Caco-2 (cell line): ENCODE data around the gene RHBDL2. TPM values are rescaled to one million over a fixed set of nuclear protein-coding genes. Genes with fewer than 3 reads are reported as not detected.
"Not testable (repeated sequence)": the region's sequence is repeated elsewhere in the genome, so short reads cannot be mapped to it uniquely, and the experiment has no call there.

ENCODE experiments used
- BruUV-seq: library from RNA; stranded (reverse); fragments of 400-500 nt; replicated peaks from 2 replicates; lab custom pipeline; 2021; lab: Mats Ljungman, UMichigan
- CTCF ChIA-PET: fragments of 300-600 bp; sonication (Branson Sonifier 250); formaldehyde crosslinking; loops from one replicate; lab custom pipeline; 2022; ENCODE audit warnings: antibody characterized with exemption; lab: Charles Lee
- POLR2A ChIA-PET: fragments of 300-600 bp; sonication (Branson Sonifier 250); formaldehyde crosslinking; loops from one replicate; lab custom pipeline; 2022; ENCODE audit warnings: antibody characterized with exemption; lab: Charles Lee
- DNase-seq, 2 experiments: peaks; one replicate each; pipeline versions ENCODE4 v3.0.0 to v3.0.0-alpha.2; 2020 to 2022
- H3K27me3 ChIP-seq: replicated peaks from 2 replicates; pipeline ENCODE4 v1.6.0; 2011; ENCODE audit warnings: low read length; ENCODE audit not compliant: control insufficient read depth, insufficient read depth
- H3K36me3 ChIP-seq: 2 replicates; pipeline ENCODE4 v1.5.1; 2011; ENCODE audit warnings: low read length; ENCODE audit not compliant: control insufficient read depth, insufficient read depth
- H3K4me1 ChIP-seq: fragments of 250-450 bp; sonication (Bioruptor Pico); 2 replicates; pipeline ENCODE4 v1.5.1; 2020; ENCODE audit warnings: mild to moderate bottlenecking
- H3K4me3 ChIP-seq: 2 replicates; pipeline ENCODE4 v1.5.1; 2011; ENCODE audit warnings: low read depth, mild to moderate bottlenecking, control low read depth, low read length
- H3K9me3 ChIP-seq: fragments of 250-450 bp; sonication (Bioruptor Pico); 2 replicates; pipeline ENCODE4 v1.5.1; 2020; ENCODE audit warnings: mild to moderate bottlenecking, moderate library complexity
- H3K27ac Mint-ChIP-seq: one replicate; pipeline ENCODE4 v1.8.0; 2022; ENCODE audit warnings: mixed read lengths; ENCODE audit not compliant: unreplicated experiment
- H3K27me3 Mint-ChIP-seq: one replicate; pipeline ENCODE4 v1.8.0; 2022; ENCODE audit warnings: mixed read lengths; ENCODE audit not compliant: insufficient read depth, unreplicated experiment
- H3K36me3 Mint-ChIP-seq: one replicate; pipeline ENCODE4 v1.8.0; 2022; ENCODE audit warnings: mild to moderate bottlenecking, mixed read lengths; ENCODE audit not compliant: insufficient read depth, unreplicated experiment
- H3K4me1 Mint-ChIP-seq: one replicate; pipeline ENCODE4 v1.8.0; 2022; ENCODE audit warnings: low read depth, mixed read lengths; ENCODE audit not compliant: unreplicated experiment
- H3K4me3 Mint-ChIP-seq: one replicate; pipeline ENCODE4 v1.8.0; 2022; ENCODE audit warnings: mild to moderate bottlenecking, moderate library complexity, mixed read lengths; ENCODE audit not compliant: unreplicated experiment
- H3K9me3 Mint-ChIP-seq: one replicate; pipeline ENCODE4 v1.8.0; 2022; ENCODE audit warnings: mixed read lengths; ENCODE audit not compliant: unreplicated experiment
- CTCF ChIP-seq, 2 experiments: fragments of 200-600 bp in 1 of 2; IDR thresholded peaks; 1 replicate in 1 of 2; 2 replicates in 1 of 2; pipeline versions ENCODE4 v1.5.1 to v1.8.0; 2011 to 2022; ENCODE audit warnings: antibody characterized with exemption in 1 of 2, control low read depth in 1 of 2, inconsistent platforms in 1 of 2, low read depth in 1 of 2, low read length in 1 of 2, mild to moderate bottlenecking in 1 of 2, moderate library complexity in 1 of 2; ENCODE audit not compliant: insufficient read depth in 1 of 2, severe bottlenecking in 1 of 2, unreplicated experiment in 1 of 2
- intact Hi-C: fragments of 100-400 bp; cut with micrococcal nuclease; formaldehyde crosslinking; loops from one replicate; pipeline ENCODE4 v1.10.0; 2022; ENCODE audit not compliant: unreplicated experiment
- total RNA-seq: library from RNA; stranded (reverse); gene quantifications from 2 replicates; pipeline ENCODE4 v1.2.3, GENCODE V29; 2022

The RHBDL2 gene
- total RNA-seq, 1 experiment from 2014 or later: not detected

DNA sequence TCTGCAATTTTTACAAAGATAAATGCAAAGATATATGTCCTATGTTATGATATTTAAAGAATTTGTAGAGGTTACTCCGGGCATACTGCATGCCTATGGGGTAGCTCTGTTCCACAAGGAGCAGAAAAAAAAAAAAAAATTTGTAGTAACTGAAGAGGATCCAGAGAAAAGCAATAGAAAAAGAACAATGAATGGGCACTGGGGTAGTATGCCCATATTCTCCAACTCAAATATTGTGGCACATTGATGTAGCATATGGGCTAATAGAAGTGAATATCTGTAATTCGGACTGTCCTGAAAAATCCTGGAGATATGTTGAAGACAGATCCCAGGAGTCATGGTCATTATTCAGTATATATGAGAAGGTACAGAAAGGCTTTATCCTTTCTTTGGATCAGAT lies 48.3 kb upstream of the RHBDL2 start:
- CTCF ChIA-PET: interaction anchor here (0.5 kb wide), 1 partner anchor 26 kb away, joined by 3 read pairs; no protein-coding TSS in a partner anchor
- Histone ChIP-seq H3K4me1 (peaks cover 27% of the 10 kb centered on the region), H3K4me3 (no peak overlapping the region), H3K9me3 (no peaks in the 10 kb centered on the region), H3K27me3 (no peaks in the 10 kb centered on the region), H3K36me3 (no peaks in the 10 kb centered on the region)
- no peaks in the 10 kb centered on the region for H3K27me3 Mint-ChIP-seq
- H3K27ac Mint-ChIP-seq: peak overlapping the region; percentile 66
- H3K4me1 Mint-ChIP-seq: peaks cover 25% of the 10 kb centered on the region
- H3K4me3 Mint-ChIP-seq: peak overlapping the region; percentile 90
- no peak for TF ChIP-seq CTCF (IDR thresholded peaks at IDR 0.05; ENCODE audit: insufficient read depth in 1 of 2, low read depth in 1 of 2, low read length in 1 of 2, severe bottlenecking in 1 of 2, unreplicated experiment in 1 of 2)
- no peaks in the 10 kb centered on the region for H3K9me3 Mint-ChIP-seq
- no peak for DNase-seq
- intact Hi-C loops: loop anchor here (2.0 kb wide), 2 partner anchors 21 to 37 kb away; partner anchors contain the start of gene NDUFS5
- H3K36me3 Mint-ChIP-seq: peaks cover 27% of the 10 kb centered on the region
- BruUV-seq: TSS peak; percentile 72
- POLR2A ChIA-PET: interaction anchor here (0.6 kb wide), 1 partner anchor 42 kb away, joined by 4 read pairs; no protein-coding TSS in a partner anchor

- H3K27me3 Mint-ChIP-seq, H3K36me3 ChIP-seq, BruUV-seq, CTCF ChIA-PET, POLR2A ChIA-PET, H3K27ac Mint-ChIP-seq, H3K4me3 Mint-ChIP-seq, DNase-seq, H3K27me3 ChIP-seq, H3K36me3 Mint-ChIP-seq, H3K9me3 ChIP-seq, H3K9me3 Mint-ChIP-seq, H3K4me1 Mint-ChIP-seq, H3K4me1 ChIP-seq, intact Hi-C loops, H3K4me3 ChIP-seq: not testable (repeated sequence)
Observed at GRCh38 chr1:38979380-38979779, 37.8 kb upstream of the RHBDL2 start.

- H3K36me3 Mint-ChIP-seq, H3K9me3 ChIP-seq, POLR2A ChIA-PET, H3K4me1 ChIP-seq, CTCF ChIA-PET, H3K27ac Mint-ChIP-seq, H3K27me3 ChIP-seq, H3K4me3 ChIP-seq, intact Hi-C loops, H3K4me1 Mint-ChIP-seq, BruUV-seq, H3K27me3 Mint-ChIP-seq, H3K9me3 Mint-ChIP-seq, DNase-seq, H3K4me3 Mint-ChIP-seq, H3K36me3 ChIP-seq: not testable (repeated sequence)
Observed at GRCh38 chr1:38978245-38978542, 36.6 kb upstream of the RHBDL2 start.

DNA sequence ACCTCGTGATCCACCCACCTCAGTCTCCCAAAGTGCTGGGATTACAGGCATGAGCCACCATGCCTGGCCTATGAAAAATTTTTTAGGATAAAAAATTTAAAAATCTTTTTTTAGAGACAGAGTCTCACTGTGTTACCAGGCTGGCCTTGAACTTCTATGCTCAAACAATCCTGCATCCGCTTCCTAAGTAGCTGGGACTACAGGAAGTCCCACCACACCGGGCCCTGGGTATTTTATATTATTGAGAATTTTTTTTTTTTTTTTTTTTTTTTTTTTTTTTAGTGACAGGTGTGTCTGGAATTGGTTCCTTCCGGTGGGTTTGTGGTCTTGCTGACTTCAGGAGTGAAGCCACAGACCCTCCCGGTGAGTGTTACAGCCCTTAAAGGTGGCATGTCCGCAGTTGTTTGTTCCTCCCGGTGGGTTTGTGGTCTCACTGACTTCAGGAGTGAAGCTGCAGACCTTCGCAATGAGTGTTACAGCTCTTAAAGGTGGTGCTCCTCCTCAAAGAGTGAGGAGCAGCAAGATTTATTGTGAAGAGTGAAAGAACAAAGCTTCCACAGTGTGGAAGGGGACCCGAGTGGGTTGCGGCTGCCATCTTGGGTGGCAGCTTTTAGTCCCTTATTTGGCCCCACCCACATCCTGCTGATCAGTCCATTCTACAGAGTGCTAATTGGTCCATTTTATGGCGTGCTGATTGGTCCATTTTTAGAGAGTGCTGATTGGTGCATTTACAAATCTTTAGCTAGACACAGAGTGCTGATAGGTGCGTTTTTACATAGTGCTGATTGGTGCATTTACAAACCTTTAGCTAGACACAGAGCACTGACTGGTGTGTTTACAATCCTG lies 36.0 kb upstream of the RHBDL2 start:
- intact Hi-C loops, POLR2A ChIA-PET, BruUV-seq, H3K9me3 ChIP-seq, H3K4me3 ChIP-seq, H3K36me3 ChIP-seq, H3K4me1 Mint-ChIP-seq, H3K36me3 Mint-ChIP-seq, DNase-seq, CTCF ChIA-PET, H3K27me3 ChIP-seq, H3K4me1 ChIP-seq, H3K27me3 Mint-ChIP-seq, H3K4me3 Mint-ChIP-seq, H3K27ac Mint-ChIP-seq, H3K9me3 Mint-ChIP-seq: not testable (repeated sequence)
